Right hindlimb (tissue), 1 donor: ENCODE data around the gene SOX4.
A peak's percentile ranks its signal among the peaks of the same experiment; 100 is the strongest.
"Not testable (repeated sequence)": the region's sequence is repeated elsewhere in the genome, so short reads cannot be mapped to it uniquely, and the experiment has no call there.

Experiments used
- DNase-seq: peaks from one replicate; pipeline ENCODE4 v3.0.0-alpha.2; 2018

The SOX4 gene

GRCh38 chr6:21593412-21593926 is at the start of gene SOX4:
TSS of gene SOX4 (plus strand) at chr6:21593751. CDS start at chr6:21594535, 784 bp downstream.
- peak; percentile 99 for DNase-seq

- not testable (repeated sequence) for DNase-seq
These were observed 41.3 kb upstream of the SOX4 start for GRCh38 chr6:21552286-21552685.

- DNase-seq = no peak
These were observed 39.3 kb upstream of the SOX4 start for GRCh38 chr6:21554286-21554685.

GRCh38 chr6:21555197-21555596 is 38.4 kb upstream of the SOX4 start:
- DNase-seq = no peak

- DNase-seq = no peak
These were observed 37.0 kb upstream of the SOX4 start for GRCh38 chr6:21556511-21556910.

- no peak for DNase-seq
These were observed 36.4 kb upstream of the SOX4 start for GRCh38 chr6:21556968-21557721.

- no peak for DNase-seq
These were observed 34.3 kb upstream of the SOX4 start for GRCh38 chr6:21559238-21559637.

- no peak for DNase-seq
These were observed 33.3 kb upstream of the SOX4 start for GRCh38 chr6:21560249-21560648.

GRCh38 chr6:21565431-21565830 is 28.1 kb upstream of the SOX4 start:
- no peak for DNase-seq

GRCh38 chr6:21578523-21578922 is 15.0 kb upstream of the SOX4 start:
- DNase-seq = no peak

GRCh38 chr6:21582651-21583050 is 10.9 kb upstream of the SOX4 start:
- no peak for DNase-seq

GRCh38 chr6:21586300-21586699 is 7.3 kb upstream of the SOX4 start:
- DNase-seq = no peak

GRCh38 chr6:21586740-21587178 is 6.8 kb upstream of the SOX4 start:
- DNase-seq = no peak

GRCh38 chr6:21587179-21587960 is 6.2 kb upstream of the SOX4 start:
- peak; percentile 88 for DNase-seq

- peak; percentile 89 for DNase-seq
These were observed 5.5 kb upstream of the SOX4 start for GRCh38 chr6:21587961-21588480.

GRCh38 chr6:21588481-21589351 is 4.8 kb upstream of the SOX4 start:
- peak; percentile 89 for DNase-seq

- DNase-seq = peak; percentile 95
These were observed 3.9 kb upstream of the SOX4 start for GRCh38 chr6:21589352-21590345.

- DNase-seq = no peak
These were observed 3.2 kb upstream of the SOX4 start for GRCh38 chr6:21590346-21590745.

- no peak for DNase-seq
These were observed 2.1 kb upstream of the SOX4 start for GRCh38 chr6:21591446-21591845.

- DNase-seq = no peak
These were observed 598 bp upstream of the SOX4 start for GRCh38 chr6:21592953-21593352.

- peak; percentile 67 for DNase-seq
These were observed 420 bp downstream of the SOX4 start for GRCh38 chr6:21593927-21594415.
